Erythroblast (primary cell): ENCODE data around the gene KCNMB1.

ENCODE experiments used
- DNase-seq, 2 experiments: peaks; one replicate each; lab custom pipeline; 2025; lab: John Stamatoyannopoulos, UW
- GATA1 ChIP-seq: IDR thresholded peaks from 2 replicates; pipeline ENCODE4 v1.6.1; 2011; ENCODE audit warnings: low read depth, mild to moderate bottlenecking, control low read depth, low read length, moderate library complexity
- POLR2A ChIP-seq: IDR thresholded peaks from 2 replicates; pipeline ENCODE4 v1.6.1; 2011; ENCODE audit warnings: mild to moderate bottlenecking, low read length

The KCNMB1 gene

GRCh38 chr5:170388818-170389549 is at the start of gene KCNMB1:
Gene KCNMB1 (minus strand): TSS chr5:170389367. CDS start chr5:170385447, 3,920 bp downstream.
- no peak for DNase-seq
- TF ChIP-seq POLR2A (no peak), GATA1 (no peak)

- DNase-seq = no peak
- TF ChIP-seq GATA1 = no peak
- no peak for TF ChIP-seq POLR2A
These were observed 49.4 kb upstream of the KCNMB1 start for GRCh38 chr5:170438581-170438980.

- TF ChIP-seq POLR2A (no peak), GATA1 (no peak)
- no peak for DNase-seq
These were observed 48.6 kb upstream of the KCNMB1 start for GRCh38 chr5:170437621-170438375.

- TF ChIP-seq POLR2A = no peak
- DNase-seq = no peak
These were observed 47.2 kb upstream of the KCNMB1 start for GRCh38 chr5:170436335-170436734.

GRCh38 chr5:170434966-170435605 is 45.9 kb upstream of the KCNMB1 start:
- TF ChIP-seq POLR2A (no peak), GATA1 (no peak)

GRCh38 chr5:170432669-170433068 is 43.5 kb upstream of the KCNMB1 start:
- no peak for DNase-seq
- no peak for TF ChIP-seq GATA1
- no peak for TF ChIP-seq POLR2A

More at GRCh38 chr5:170434966-170435605, 45.9 kb upstream of the KCNMB1 start:
- peak; percentile 44 to 66 for DNase-seq

- no peak for TF ChIP-seq POLR2A
- no peak for TF ChIP-seq GATA1
- DNase-seq = no peak
These were observed 42.4 kb upstream of the KCNMB1 start for GRCh38 chr5:170431571-170431970.

GRCh38 chr5:170430866-170431437 is 41.8 kb upstream of the KCNMB1 start:
- TF ChIP-seq GATA1 (no peak), POLR2A (no peak)
- no peak for DNase-seq

- DNase-seq = no peak
- TF ChIP-seq GATA1 = no peak
- no peak for TF ChIP-seq POLR2A
These were observed 41.1 kb upstream of the KCNMB1 start for GRCh38 chr5:170430256-170430655.

GRCh38 chr5:170429014-170429413 is 39.8 kb upstream of the KCNMB1 start:
- DNase-seq = no peak
- TF ChIP-seq GATA1 (no peak), POLR2A (no peak)

GRCh38 chr5:170427672-170428236 is 38.6 kb upstream of the KCNMB1 start:
- no peak for DNase-seq
- TF ChIP-seq POLR2A = no peak
- no peak for TF ChIP-seq GATA1

- TF ChIP-seq GATA1 (no peak), POLR2A (no peak)
- DNase-seq = no peak
These were observed 37.6 kb upstream of the KCNMB1 start for GRCh38 chr5:170426786-170427185.

GRCh38 chr5:170426149-170426767 is 37.1 kb upstream of the KCNMB1 start:
- no peak for DNase-seq
- TF ChIP-seq GATA1 = no peak
- TF ChIP-seq POLR2A = no peak

- no peak for TF ChIP-seq GATA1
- no peak for TF ChIP-seq POLR2A
- DNase-seq = no peak
These were observed 36.6 kb upstream of the KCNMB1 start for GRCh38 chr5:170425731-170426130.

- DNase-seq = no peak
- TF ChIP-seq POLR2A (no peak), GATA1 (no peak)
These were observed 35.5 kb upstream of the KCNMB1 start for GRCh38 chr5:170424629-170425028.
